HG02571 (cell line): Measurements from ENCODE around the gene MAPK8.

Experiments used
- ATAC-seq: cut with Tn5 transposase; IDR thresholded peaks from one replicate; pipeline ENCODE4 v1.9.1; 2021; ENCODE audit warnings: mild to moderate bottlenecking, moderate library complexity; ENCODE audit not compliant: unreplicated experiment

MAPK8 gene

DNA sequence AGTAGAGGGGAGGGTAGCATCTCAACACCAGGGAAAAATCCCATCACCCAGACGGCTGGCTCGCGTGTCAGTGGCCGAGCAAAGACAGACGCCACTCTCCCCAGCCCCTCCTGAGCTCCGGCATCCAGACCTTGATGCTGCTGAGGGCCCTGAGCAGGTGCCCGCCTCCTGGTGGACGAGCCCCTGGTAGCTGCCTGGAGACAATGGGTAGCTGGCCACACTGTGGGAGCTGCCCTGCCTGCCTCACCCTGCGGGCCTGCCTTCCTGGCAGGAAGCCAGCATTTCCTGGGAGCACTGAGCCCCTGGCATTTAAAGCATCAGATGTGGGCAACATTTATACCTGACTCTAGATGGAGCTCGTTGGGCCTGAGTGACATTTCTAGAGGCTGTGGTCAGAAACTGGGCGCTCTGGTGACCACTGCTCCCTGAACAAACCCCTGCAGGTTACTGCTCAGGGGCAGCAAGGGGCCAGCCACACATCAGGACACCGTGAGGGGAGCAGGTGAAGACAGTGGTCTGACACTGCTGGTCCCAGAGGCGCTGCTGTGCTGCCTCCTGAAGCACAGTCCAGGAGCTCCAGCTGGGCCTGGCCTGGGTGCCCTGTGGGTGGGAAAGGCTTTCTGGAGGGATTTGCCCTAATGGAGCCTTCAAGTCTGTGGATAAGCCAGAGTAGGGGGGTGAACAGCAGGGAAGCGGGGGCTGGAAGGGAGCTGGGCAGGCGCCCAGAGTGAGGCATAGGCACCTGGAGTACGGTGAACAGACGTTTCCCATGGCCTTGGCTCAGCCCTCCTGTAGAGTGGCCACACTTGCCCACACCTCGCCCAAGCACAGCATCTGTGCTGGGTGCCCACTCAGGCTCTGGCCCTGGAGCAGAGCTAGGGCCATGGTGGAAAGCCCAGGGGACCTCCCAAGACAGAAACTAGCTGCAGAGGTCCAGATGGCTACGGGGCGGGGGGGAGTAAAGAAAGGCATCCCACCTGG is 138.7 kb downstream of the MAPK8 start:
- no peak for ATAC-seq

DNA sequence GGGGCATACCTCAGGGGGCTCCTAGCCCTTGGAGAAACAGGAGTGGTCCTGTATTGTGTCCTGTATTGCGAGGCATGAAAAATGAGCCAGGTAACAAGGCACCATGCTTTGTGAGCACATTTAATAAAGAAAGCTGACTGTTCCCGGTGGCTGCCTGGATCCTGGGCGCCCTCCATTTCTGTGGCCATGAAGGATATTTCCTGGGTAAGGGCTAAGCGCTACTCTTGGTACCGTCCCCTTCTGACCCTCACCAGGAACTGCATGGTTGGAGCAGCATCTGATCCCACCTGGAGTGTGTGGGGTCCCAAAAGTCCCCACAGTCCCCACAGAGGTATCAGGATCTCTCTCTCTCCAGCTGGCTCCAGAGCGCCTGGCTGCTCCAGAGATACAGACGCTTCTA is 139.5 kb downstream of the MAPK8 start:
- no peak for ATAC-seq

DNA sequence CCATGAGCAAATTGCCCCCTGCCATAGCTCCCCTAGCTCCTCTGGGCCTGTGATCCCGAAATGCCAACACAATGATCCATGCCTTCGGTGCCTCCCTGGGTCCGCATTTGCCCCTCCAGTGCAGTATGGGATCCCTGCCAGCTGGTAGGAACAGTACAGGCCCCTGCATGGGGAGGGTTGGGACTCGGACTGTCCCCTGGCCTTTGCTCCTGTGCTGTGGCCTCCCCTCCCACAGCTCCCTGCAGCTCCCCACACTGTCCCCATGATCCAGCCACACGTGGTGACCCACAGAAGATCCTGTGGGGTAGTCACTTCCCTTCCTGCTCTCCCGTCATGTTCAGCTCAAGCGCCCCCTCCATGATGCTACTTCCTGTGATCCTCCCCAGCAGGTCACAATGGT is 140.3 kb downstream of the MAPK8 start:
- no peak for ATAC-seq

DNA sequence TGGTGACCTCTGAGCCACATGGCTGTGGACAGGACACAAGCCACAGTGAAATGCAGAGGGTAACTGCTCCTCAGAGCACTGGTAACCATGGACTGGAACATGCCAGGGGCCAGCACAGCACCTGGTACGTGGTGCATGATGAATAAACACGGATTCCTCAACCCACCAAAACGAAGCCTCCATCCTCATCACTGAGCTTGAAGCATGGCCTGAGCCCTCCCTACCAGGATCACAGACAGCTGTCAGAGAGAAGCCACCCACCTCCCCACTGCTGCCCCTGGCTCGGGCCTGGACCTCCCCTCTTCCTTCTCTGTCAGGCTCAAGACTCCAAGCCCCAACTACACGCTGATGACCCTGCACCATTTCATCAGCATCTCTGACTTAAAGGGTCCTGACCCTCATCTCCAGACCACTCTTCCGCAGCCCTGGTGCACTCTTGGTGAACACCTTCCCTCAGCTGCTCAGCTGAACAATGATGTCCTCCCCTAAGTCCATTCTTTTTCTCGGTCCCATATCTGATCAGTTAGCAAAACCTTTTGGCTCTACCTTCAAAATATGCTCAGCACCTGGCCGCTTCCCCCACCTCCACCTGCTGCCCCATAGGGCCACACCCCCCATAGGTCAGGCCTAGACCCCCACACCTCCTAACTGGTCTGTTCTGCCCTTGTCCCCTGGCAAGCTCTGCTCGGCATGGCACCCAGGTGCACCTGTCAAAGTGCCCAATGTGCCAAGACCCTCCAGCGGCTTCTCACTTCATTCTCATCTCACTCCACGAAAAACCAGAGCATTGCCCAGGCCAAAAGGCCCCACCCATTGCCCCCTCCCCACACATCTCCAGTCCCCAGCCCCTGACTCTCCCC is 141.1 kb downstream of the MAPK8 start:
- no peak for ATAC-seq

DNA sequence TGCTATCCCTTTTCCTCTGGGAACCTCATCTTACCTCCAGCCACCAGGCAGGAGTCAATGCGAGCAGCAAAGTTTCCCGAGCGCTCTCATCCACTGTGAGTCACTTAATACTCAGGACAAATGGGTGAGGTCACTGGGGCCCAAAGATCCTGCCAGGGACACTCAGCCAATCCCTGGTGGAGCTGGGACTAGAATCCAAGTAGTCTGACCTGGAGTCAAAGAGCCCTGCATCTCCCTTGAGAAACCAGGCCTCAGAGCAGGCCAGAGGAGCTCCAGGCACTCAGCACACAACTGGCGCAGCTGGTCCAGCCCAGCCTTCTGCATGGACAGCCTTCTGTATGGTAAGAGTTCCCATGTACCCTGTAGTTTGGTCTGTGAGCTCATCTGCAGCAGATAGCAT is 142.3 kb downstream of the MAPK8 start:
- no peak for ATAC-seq

DNA sequence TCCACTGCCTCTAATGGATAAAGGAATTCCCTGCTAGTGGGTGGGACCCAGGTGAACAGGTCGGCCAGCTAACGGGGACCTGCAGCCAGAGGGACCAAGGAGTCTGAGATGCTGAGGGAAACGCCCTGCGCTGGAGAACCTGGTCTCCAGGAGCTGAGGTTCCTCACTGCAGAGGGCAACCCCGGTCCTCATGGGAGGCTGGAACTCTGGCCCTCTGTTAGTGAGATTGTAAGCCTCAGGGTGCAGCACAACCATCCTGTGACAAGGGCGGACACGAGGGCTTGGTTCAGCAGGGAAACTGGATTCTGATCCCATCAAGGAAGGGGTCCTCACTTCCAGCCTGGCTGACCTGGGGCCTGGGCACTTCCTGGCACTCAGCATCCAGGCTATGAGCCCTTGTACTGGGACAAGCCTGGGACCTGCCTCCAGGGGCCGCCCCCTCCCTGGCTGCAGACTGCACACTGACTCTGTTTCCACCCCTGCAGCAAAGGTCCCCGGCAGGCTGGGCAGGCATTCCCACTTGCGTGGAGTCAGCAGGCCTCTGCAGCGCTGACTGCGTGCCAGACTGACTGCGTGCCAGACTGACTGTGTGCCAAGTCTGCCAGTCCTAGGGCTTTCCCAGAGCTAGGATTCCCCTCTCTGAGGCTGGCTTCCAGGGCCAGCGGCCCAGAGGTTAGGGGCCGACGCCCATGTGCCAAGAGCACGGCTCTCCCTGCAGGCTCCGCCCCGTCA is 143.2 kb downstream of the MAPK8 start:
- no peak for ATAC-seq

DNA sequence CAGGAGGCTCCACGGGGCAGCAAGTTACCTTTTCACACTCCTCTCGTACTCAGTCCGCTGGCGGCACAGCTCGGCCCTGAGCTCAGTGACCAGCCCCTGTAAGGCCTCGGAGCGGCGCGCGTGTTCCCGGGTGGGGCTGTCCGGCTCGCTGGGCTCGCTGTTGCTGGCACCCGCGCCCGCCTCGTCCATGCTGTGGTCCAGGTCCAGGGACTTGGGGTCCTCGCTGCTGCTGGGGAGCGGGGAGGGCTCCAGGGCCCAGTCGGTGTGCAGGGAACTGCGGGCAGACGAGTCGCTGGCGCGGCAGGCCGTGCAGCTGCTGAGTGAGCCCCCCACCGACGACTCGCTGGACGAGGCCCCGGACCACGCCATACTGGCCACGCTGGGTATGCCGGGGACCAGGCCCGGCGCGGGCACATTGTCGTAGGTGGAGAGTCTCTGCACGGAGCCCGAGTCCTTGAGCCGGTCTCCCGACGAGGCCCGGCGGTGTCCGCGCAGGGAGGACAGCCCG is 143.8 kb downstream of the MAPK8 start:
- ATAC-seq = no peak

DNA sequence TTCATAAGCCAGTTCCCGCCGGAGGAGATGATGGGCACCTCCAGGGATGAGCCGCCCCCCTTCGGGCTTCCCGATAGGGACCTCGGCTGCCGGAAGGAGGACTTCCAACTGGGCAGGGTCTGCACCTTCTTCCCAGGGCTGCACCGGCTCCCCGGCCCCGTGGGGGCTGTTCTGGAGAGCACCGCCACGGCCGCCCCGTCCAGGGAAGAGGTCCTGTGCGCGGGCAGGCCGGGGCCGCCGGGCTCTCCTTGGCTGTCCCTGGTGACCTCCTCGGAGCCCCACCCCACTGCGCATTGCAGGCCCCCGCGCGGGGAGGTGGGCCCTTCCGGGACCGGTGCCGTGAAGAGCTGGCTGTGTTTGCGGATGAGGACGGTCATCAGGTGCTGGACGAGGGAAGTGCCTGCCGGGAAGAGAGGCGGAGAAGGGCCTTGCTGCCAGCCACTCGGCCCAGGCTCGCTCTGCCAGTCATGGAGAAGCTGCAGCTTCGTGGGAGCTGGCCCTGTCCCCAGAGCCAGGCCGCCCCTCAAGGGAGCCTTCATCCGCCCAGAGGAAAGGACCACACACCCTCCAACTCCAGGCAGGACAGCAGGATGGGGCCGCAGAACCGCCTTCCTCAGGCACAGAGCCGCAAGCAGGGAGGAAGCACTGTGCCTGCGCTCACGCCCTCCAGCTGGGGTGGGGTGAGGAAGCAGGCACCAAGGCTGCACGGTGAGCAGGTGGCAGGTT is 144.4 kb downstream of the MAPK8 start:
- ATAC-seq = no peak

DNA sequence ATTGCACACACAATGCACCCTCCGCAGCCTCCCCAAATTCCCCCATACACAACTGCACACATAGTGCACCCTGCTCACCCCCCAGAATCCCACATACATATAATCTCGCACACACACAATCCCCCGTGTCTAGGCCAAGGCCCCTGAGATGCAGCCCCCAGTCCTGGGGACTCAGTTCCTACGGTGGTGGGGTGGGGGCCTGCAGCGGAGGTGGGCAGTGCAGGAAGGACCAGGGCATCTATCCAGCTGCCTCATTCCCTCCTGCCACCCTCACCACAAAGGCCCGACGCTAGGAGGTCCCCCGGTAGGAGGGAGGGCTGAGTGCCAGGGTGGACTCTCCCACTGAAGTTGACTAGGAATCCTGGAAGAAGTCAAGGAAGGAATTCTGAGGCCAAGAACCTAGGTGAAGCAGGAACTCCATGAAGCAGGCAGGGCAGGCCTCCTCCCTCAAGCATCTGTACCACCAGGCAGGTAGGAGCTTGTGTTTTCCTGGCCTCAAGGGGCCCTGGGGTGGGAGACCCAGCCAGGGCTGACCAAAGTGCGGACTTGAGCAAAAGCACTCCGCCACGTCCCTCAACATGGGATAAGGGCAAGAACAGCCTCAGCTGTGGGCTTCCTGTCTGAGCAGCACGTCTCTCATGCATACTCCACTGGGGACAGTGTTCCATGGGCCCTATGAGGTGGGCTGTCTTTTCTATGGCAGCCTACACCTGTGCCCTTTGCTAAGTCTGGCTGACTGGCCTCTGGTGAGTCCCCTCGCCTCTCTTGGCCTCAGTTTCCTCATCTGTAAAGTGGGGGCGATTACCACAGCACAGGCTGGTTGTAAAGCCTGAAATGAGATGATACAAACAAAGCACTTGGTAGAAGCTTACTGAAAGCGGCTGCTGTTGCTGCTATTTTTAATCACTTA is 145.7 kb downstream of the MAPK8 start:
- no peak for ATAC-seq

DNA sequence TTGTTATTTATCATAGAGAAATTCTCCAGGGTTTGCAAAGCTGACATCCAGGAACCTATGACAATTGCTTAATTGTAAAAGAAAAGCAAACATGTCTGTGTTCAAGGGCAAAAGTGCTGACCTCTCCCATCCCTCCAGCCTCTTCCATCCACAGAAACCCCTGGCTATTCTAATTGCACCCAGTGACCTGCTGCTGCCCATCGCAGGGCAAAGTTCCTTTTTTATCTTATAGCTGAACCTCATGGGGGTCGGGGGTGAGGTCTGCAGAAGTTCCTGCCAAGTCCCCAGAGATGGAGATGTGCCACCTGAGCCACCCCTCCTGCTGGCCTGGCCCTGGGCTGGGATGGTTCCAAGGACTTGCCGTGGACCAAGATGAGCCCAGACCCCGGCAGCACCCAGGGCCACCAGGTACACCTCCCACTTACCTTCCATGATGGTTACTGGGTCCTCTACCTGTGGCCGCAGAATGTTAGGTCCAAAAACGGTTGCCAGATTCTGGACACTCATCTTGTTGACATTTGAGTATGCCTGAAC is 146.5 kb downstream of the MAPK8 start:
- ATAC-seq = no peak

DNA sequence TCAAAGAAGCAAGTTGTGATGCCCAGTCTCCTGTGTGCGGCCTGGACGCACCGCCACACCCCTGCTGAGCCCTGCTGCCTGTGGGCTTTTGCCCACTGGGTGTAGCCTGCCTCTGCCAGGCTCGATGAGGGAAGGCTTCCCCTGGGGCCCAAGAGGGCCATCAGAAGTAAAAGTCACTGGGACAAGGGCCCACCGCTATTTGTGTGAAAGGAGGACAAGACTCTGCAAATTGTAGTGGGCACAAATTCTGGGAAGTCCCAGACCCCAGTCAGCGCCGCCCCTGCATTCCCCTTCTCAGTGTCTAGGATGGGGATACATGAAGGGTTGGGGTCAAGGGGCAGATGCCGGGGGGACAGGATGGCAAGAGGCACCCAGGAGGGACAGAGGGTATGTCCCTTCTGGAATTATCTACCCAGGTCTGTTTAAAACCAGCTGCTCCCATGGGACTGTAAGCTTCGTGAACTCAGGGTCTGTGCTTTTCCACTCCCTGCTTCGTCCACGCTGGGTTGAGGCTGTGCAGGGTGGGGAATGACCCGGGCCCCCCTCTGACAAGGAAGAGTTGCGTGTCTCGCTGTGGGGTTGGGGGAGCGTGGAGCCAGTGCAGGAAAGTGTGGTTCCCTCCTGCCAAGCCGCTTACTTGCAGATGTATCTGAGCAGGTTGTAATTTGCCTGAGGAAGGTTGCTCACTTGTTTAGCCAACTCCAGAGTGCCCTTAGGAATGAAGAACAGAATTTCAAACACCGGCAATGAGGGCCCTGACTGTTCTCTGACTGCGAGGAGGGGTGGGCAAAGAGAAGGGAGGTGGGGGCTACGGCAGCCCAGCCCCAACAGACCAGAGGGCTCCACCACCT is 147.2 kb downstream of the MAPK8 start:
- no peak for ATAC-seq

DNA sequence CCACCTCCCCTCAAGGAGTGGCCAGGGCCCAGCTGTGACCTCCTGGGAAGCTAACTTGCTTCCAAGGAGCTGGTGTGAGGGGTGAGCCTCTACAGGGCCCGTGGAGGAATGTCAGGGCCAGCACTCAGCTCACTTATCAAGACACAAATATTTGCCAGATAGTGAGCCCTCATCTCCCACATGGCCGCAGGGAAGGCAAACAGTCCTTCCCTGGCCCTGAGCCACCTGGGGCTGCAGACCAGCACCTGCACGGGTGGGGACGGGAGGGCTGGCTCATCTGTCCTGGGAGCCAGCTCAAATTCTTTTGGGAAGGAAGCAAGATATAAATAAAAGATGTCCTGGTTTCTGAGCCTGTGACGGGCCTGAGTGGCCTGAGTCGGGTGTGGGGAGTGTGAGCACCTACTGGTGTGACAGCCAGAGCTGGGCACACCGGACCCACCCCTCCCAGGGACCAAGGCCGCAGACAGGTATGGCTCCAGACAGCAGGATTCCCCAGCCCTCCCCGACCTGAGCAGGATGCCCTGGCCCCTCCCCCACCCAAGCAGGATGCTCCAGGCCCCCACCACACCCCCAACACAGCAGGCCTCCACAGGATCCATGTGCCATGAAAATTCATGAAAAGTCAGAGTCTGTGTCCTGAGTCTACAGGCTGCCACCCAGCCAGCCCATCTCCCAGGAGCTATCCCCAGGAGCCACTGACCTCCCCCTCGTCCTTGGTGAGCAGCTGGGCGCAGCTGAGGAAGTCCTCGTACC is 148.0 kb downstream of the MAPK8 start:
- ATAC-seq = no peak

DNA sequence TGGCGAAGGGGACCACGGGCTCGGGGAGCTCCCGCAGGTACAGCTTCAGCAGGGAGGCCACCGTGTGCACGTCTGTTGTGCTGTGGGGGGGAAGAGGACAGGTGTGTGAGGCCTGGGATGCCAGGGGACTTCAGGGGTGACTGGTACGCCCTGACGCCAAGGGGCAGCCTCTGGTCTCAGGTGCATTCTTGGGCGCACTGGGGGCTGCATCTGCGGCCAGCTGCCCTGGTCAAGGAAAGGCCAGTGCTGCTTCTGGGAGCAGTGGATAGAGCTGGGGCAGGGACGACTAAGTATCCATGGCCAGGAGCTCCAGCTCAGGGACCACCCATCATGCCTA is 148.5 kb downstream of the MAPK8 start:
- no peak for ATAC-seq

DNA sequence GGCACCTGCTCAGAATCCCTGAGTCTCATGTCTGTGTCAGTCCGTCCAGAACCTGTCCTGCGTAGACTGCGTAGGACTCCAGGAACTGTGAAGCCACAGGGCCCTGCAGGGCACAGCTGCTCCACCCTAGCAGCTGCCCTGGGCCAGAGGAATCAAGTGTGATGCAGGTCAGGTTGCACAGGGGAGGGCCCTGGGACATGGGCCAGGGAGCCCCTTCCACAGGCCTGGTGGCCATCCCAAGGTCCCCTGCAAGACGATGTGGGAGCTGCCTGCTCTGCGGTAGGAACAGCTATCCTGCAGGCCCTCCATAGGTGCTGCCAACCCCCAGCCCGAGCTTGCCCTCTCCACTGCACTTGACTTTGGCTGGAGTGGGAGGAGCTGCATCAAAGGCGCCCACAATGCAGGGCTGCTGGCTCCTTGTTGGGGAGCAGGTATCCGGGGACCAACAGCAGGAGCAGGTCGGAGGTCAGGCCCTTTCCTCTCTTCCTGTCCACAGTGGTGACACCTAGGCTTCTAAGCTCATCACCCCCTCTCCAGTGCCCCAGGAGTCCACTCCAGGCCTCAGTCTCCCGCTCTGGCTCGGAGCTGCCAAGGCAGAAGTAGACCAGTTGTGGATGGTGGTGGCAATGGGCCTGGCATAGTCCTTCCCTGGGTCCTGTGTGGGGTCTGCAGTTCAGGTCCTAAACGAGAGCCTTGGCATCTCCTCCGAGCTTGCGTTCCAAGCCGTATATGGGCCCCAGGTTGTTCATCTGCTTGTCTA is 149.1 kb downstream of the MAPK8 start:
- ATAC-seq = no peak

DNA sequence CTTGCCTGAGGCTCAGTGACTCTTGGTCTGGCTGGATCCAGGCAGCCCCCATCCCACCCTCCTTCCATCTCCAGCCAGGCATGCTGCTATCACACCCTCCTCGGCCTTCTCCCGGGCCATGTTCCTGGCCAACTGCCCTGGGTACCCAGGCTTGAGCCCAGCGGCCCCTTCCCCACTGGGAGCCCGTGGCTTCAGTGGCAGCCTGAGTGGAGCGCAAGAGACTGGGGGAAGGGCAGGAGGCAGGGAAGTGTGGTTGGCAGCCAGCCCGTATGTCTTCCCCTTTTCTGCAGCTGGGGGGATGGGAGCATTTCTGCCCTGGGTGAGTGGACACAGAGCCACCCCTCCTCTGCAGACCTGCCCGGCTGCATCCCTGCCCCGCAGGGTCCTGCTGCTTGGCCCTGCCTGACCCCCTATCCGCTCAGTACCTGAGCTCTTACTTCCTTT is 149.9 kb downstream of the MAPK8 start:
- no peak for ATAC-seq
